Measurements from ENCODE around the gene PRKAG3.

DNA sequence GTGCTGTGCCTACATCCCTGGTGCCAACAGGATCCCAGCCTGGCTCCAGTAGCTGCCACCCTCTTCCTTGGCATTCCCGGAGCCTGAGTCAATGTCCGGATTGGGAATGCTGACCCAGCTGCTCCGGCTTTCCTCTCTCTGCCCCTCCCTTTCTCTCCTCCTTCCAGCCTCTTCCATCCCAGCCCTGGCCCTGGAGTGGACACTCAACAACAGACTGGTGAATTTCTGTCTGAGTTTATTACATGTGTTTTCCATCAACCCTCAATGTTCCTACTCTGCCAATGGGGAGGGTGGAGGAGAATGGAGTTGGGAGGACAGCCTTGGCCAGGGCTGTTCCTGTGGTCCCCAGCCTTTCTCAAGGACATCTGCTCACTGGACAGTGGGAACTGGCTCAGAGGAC is 917 bp upstream of the PRKAG3 start:
- TF ChIP-seq, protein P1, sequence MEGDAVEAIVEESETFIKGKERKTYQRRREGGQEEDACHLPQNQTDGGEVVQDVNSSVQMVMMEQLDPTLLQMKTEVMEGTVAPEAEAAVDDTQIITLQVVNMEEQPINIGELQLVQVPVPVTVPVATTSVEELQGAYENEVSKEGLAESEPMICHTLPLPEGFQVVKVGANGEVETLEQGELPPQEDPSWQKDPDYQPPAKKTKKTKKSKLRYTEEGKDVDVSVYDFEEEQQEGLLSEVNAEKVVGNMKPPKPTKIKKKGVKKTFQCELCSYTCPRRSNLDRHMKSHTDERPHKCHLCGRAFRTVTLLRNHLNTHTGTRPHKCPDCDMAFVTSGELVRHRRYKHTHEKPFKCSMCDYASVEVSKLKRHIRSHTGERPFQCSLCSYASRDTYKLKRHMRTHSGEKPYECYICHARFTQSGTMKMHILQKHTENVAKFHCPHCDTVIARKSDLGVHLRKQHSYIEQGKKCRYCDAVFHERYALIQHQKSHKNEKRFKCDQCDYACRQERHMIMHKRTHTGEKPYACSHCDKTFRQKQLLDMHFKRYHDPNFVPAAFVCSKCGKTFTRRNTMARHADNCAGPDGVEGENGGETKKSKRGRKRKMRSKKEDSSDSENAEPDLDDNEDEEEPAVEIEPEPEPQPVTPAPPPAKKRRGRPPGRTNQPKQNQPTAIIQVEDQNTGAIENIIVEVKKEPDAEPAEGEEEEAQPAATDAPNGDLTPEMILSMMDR (IDR thresholded peaks at IDR 0.05) = no peak
- no peak for TF ChIP-seq POLR2A (IDR thresholded peaks at IDR 0.05)

All from esophagus squamous epithelium (tissue), 4 donors.